Dermis microvascular lymphatic vessel endothelial cell (primary cell): ENCODE data around the gene PDLIM7. TPM values are rescaled to one million over a fixed set of nuclear protein-coding genes. Genes with fewer than 3 reads are reported as not detected.

Experiments used
- DNase-seq, 2 donors: peaks; one replicate each; pipeline versions ENCODE4 v3.0.0 to v3.0.0-alpha.2; 2010; ENCODE audit warnings: low read depth in 2 of 2
- total RNA-seq: library from RNA; depleted of rRNA; stranded (reverse); fragments of >200 nt; gene quantifications from 2 replicates; pipeline ENCODE4 v1.2.1, GENCODE V29; 2014

The PDLIM7 gene
- total RNA-seq, 1 donor from 2014 or later, result 31.5 TPM

GRCh38 chr5:177458912-177459350, 38.5 kb downstream of the PDLIM7 start:
- DNase-seq, result no peak

GRCh38 chr5:177457852-177458681, 39.3 kb downstream of the PDLIM7 start:
- no peak for DNase-seq

- peak; percentile 97 for DNase-seq
Observed at GRCh38 chr5:177456976-177457851, 40.2 kb downstream of the PDLIM7 start.

GRCh38 chr5:177456591-177456964, 40.8 kb downstream of the PDLIM7 start:
- DNase-seq, result no peak

- peak; percentile 45 to 86 for DNase-seq
Observed at GRCh38 chr5:177455661-177456590, 41.5 kb downstream of the PDLIM7 start.

- DNase-seq, result peak in 1 of 2 donors; percentile 69
Observed at GRCh38 chr5:177455036-177455660, 42.3 kb downstream of the PDLIM7 start.

GRCh38 chr5:177454397-177455035, 42.9 kb downstream of the PDLIM7 start:
- peak; percentile 63 to 89 for DNase-seq

- DNase-seq, result no peak
Observed at GRCh38 chr5:177453852-177454396, 43.5 kb downstream of the PDLIM7 start.

GRCh38 chr5:177452688-177453638, 44.4 kb downstream of the PDLIM7 start:
- peak; percentile 56 to 73 for DNase-seq

GRCh38 chr5:177450667-177451424, 46.6 kb downstream of the PDLIM7 start:
- DNase-seq, result no peak

GRCh38 chr5:177449140-177450061, 48.0 kb downstream of the PDLIM7 start:
- no peak for DNase-seq

GRCh38 chr5:177448244-177448950, 49.0 kb downstream of the PDLIM7 start:
- DNase-seq, result no peak

- DNase-seq, result peak in 1 of 2 donors; percentile 63
Observed at GRCh38 chr5:177447611-177448243, 49.7 kb downstream of the PDLIM7 start.

GRCh38 chr5:177447066-177447610, 50.3 kb downstream of the PDLIM7 start:
- DNase-seq, result peak in 1 of 2 donors; percentile 36
